ENCODE results near the gene CHODL.

CHODL gene

DNA sequence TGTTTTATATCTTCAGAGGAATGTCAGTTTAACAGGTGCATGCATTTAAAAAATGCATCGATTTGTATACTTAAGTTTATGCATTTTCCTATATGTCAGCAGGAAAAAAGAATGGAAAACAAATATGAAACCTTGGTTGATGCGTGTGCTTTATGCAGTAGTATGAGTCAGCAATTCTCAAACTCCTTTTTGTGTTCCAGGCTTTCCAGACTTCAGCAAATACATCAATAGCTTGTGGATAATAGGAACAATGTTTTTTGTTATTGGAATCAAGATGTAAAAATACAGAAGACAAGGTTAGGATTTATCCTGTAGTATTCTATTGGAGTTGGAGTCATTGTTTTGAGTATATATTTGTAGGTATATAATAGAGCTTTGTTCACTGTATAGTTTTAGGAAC, 45.2 kb downstream of the CHODL start:
- DNase-seq: no peak

DNA sequence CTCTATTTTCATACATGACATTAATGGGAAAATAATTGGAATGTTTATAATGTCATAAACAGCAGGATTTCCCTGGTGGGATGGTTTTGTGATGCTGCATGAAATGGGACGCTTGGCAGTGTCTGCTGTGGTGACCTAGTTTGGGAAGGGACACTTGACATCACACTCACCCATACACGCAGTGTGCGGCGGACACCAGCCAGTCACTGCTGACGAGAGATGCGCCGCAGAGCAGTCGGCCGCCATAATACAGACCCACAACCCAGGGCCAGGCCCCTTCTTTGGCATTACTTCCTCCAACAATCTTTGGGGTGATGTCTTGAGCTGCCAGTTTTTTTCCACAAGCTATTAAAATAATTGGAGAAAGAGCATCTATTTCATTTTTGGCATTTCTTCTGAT, 49.5 kb downstream of the CHODL start:
- no peak for DNase-seq

- DNase-seq: no peak
Observed at GRCh38 chr21:18298228-18298627, 53.6 kb downstream of the CHODL start.

Data from hypothalamus (tissue), 51 donors.